Activated CD8-positive, alpha-beta memory T cell treated with anti-CD3 and anti-CD28 coated beads for 4 hours (primary cell): Measurements from ENCODE around the gene IL1RL1.
"Not testable (repeated sequence)": the region's sequence is repeated elsewhere in the genome, so short reads cannot be mapped to it uniquely, and the experiment has no call there.

Experiments
- DNase-seq, 2 donors: peaks; one replicate each; pipeline ENCODE4 v3.0.0-alpha.2; 2020; ENCODE audit warnings: low read depth in 2 of 2

Gene IL1RL1

DNA sequence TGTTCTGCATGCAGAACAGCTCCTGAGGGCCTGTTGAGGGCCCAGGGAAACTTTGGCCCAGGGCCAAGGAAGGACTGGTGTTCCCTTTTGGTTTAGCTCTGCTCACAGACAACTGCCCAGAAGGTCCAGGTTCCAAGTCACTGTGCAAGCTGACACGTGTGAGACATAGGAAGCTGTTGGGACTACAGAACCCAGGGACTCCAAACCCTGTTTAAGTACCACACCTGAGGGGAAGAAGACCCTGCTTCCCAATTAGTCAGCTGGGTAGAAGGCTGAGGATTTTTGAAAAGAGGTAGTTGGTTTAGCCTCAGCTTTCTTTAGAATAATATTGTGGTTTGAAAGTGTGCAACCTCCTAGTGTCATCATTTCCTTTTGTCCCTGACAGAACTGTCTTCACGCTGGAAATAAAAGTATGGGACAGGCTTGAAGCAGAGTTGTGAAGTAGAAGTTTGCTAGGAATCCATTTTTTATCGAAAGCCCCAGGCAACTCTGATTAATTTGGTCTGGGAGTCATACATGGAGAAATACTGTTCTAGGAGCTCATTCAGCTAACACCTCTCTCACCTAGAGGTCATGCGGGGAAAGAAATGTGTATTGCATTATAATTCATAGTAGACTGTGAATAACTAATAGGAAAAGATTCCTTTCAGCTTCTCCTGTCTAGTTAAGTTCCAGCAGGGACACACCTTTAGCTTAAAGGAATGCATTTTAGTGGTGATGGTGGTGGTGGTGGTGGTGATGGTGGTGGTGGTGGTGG, 19.9 kb upstream of the IL1RL1 start:
- no peak for DNase-seq

DNA sequence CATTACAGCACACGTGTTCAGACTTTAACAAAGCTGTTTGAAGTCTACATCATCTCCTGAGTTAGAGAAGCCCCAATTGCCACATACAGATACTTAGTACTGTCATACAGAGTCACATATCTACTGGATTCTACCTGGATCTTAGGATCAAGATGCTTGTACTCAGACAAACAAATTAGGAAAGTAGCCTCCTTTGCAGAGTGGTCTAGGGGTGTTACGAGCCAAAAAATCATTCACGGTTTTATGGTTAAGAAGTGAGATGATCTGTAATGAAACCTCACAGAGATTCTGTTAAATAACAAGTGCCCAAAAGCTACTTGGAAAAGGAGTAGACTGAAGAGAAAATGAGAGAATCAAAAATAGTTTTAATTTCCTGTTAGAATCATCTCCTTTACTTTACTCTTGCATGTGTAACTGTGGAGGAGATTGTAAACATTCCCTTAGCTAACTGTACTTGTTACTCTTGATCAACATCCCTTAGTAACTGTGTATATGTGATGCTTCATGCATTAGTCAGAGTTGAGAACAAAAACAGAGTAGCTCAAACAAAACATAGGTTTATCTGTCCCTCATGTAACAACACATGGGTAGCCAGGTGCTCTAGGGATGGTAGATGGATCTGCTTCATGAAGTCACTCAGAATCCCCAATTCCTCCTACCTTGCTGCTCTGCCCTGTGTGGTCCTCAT, 16.4 kb upstream of the IL1RL1 start:
- no peak for DNase-seq

DNA sequence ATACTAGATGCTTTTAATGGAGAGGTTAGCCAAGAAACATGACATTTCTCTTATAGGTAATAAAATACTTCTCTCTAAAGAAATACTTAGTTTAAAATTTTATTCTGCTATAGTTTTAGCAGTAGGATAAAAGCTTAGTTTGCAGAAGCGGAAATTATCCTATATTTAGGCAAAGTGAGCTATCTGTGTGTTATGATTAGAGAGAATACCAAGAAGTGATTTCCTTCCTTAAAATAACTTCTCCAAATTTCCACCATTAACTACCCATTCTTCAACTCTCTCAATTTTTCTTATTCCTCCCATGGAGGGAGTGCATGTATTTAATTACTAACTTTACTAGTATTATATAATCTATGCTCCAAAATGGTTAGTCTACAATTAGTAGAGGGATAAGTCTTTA, 15.8 kb upstream of the IL1RL1 start:
- DNase-seq, result no peak

DNA sequence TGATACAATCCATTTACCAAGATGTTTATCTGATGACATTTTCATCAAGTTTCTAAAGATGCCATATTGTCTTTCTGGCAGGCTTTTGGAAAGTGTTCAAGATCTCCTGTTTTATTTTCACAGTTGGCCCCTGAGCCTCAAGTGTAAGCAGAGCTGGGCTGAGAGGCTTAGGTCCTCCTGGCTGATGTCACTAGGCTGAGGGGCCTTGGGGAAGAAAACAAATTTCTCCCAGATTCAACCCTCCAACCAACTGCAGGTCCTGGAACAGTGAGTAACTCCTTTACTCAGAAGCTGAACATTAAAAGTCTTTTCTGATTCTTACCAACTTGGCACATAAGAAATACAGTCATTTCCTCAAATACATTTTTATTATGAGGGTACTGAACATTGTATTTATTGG, 14.9 kb upstream of the IL1RL1 start:
- DNase-seq, result no peak

DNA sequence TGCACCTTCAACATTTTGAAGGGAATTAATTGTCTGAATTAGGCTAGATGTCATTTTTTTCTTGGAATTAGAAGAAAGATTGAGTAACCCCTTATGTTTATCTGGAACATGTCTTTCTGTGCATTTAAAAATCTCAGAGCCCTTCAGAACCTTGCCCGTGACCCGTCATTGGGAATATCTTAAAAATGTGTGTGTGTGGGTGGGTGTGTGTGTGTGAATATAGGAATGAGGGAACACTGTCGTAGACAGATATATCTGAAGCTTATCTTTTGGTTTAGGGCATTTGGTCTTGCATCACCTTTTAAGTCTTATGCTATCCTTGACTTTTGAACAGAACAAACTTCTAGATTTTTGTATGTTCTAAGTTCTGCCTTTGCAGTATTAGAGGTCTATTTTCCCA, 13.5 kb upstream of the IL1RL1 start:
- no peak for DNase-seq

DNA sequence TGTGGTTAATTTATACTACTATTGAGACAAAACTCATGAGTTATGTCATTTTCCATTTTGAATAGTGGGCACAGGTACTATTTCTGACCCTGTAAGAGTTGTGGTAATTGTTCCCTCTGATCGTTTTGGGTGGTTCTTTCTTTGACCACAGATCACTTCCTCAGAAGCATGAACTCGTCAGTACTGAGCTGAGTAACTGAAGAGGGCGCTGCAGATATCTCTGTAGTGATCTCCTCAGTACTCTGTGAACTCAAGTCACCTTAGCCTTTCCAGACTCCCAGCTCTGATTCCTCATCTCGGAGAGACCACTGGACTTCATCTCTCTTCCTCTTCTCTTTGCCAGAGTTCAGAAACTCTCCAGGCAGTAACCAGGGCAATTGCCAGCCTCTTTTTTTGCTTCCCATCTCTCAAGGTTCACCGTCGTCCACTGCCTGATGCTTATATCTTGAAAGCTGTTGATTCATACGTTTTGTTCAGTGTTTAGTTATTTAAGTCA, 9.4 kb upstream of the IL1RL1 start:
- peak; percentile 12 to 24 for DNase-seq

DNA sequence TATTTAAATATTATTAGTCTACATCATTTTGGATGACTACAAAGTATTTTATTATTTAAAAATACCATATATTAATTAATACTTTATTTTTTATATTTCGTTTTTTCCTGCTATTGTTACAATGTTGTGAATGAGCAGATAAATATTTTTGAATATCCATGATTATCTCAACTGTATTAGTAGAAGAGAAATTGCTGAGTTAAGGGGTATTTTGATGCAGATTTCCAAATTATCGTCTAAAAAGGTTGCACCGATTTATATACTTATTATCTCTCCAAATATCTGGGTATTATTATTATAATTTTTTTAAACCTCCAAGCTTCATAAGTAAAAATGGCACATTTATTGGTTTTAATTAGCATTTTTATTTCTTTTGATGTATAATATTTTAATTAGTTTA, 8.9 kb upstream of the IL1RL1 start:
- no peak for DNase-seq

DNA sequence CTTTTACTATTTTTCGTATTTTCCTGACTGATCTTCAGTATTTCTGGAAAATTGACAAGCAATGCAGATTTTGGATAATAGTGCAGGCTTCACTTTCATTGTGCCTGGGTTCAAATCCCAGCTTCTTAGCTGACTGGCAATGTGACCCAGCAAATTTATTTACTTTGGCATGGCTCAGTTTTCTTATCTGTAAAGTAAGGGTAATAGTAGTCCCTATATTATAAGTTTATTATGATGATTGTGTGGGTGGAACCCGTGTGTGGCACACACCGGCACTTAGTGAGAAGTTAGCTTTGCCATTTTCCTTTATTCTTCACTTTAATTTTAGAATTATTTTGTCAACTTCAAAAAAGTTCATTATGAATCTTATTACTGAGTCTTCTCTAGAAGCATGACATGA, 7.8 kb upstream of the IL1RL1 start:
- DNase-seq, result no peak

DNA sequence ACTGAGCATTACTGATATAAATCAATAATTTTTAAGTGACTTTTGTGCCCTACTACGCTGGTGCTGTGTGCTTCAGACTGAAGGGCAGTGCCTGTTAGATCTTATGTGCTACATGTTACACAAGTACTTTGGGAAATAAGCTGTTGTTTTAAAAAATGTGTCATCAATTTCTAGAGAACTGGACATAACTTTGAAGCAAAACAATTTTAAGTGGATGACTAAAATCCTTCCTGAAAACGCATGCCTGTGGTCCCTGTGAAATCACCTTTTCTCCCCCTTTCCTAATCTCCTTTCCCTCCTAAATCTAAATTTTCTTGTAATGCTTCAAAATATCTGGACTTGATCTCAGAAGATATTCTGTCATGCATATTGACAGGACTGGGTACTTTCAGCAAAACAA, 7.1 kb upstream of the IL1RL1 start:
- no peak for DNase-seq

DNA sequence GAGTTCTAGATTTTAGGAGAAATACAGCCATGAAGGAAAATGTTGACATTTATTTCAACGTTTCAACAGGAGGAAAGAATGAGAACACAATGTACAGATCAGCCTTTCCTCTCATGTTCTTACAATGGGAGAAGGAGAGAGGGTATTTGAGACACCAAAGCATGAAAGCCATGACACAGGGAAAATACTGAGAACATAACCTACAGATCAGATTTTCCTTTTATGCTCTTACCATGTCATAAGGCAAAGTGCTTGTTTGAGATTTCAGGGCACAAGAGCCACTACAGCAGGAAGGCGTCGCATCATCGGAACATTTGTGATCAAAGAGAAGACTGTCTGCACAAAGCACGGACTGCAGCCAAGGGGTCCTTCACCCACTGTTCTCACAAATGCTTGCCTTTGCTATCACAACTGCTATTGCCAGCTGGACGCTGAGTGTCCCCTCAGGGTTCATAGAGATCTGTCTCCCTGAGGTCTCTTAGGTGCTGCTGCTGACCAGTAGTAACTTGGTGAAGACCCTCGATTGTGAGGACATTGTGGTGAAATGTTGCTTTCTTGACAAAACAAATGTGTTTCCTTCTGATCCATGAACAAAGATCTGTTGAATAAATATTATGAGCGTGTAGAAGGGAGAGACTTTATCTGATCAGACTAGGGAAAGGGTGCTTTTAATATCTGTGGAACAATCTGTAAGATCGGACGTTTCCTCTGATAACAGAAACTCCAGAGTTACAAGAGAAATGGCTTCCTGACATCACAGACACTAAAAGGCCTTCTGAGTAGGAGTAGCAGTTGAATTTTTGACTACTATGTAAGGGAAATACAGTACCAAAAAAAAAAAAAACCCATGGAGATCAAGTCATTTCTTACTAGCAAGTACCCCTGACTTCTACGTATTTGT, 6.4 kb upstream of the IL1RL1 start:
- no peak for DNase-seq

DNA sequence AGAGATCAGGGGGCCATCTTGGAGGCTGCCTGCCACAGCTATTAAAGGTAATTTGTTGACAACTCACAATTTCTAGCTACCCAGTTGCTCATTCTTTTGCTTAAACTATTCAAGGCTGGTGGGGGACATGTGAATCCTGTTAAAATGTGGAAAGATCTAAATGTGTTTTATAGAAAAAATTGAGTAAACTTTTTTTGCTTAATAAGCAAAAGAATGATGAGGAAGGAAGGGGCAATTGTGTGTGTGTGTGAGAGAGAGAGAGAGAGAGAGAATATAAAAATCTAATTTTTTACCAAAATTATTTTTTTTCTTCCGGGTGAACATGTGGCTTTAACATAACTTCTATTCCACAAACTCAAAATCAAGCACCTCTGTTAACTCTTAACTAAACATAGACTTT, 5.2 kb upstream of the IL1RL1 start:
- DNase-seq, result no peak

DNA sequence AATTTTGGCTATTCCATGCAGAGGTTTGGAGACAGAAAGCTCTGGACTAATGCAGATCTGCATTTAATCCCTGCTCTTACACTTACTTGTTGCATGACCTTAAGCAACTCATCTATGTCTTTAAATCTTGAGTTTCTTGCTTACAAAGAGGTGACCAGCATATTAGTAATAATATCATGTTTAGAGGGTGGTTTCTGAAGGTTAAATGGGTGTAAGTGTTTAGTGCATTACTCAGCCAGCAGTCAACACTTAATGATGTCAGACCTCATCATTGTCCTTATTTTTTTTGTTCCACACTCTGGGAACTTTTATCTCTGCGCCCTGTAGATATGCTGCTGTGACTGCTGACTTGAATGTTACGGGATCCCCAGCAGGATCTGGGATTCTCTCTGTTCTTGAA, 1.7 kb downstream of the IL1RL1 start:
- no peak for DNase-seq

DNA sequence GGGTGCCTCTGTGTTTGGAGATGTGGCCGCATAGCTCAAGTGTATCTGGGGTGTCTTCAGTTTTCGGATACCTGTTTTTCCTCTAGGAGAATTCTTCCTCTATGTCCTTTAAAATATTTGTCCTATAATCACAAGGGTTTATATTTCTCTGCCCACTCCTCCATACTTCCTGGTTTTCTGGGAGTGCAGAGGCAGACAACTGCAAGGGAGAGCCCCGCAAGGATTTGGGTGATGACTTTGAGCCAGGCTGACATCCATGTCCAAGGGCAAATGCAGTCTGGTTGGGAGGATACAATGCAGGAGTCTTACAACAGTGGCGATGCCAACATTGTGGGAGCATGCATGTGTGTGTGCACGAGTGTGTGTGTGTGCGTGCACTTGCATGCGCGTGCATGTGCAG, 2.1 kb downstream of the IL1RL1 start:
- no peak for DNase-seq

DNA sequence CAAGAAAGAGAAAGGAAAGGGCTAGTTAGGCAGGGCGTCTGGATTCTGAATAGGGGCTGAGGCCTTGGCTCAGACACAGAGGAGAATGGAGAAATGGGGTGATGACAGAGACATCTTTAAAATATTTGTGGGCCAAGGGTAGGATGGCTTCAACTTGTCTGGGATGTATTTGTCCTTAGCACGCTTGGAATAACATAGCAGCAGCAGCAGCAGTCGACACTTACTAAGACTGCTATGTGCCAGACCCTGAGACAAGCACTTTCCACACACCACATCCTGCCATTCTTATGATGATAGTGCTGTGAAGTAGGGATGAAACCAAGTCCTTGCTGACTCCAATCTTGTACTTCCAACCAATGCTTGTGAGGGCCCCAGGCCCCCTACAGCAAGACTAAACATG, 2.6 kb downstream of the IL1RL1 start:
- no peak for DNase-seq

DNA sequence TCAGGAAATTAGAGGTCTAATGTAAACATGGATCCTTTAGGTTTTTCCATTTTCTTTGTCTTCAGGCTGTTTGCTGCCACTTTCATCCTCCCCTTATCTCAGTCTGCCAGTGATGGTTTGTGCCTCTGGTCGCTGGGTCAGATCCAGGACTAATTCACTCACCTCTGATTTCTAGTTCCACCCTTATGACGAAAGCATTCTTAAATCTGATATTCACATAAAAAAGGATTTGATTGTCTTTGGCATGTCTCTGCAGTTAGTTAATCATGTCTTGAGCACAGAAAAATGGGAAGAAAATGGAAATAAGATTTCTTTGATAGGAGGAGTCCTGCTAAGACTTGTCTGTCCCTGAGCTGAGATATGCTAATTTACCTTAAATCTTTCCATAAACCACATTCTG, 4.6 kb downstream of the IL1RL1 start:
- DNase-seq, result no peak

DNA sequence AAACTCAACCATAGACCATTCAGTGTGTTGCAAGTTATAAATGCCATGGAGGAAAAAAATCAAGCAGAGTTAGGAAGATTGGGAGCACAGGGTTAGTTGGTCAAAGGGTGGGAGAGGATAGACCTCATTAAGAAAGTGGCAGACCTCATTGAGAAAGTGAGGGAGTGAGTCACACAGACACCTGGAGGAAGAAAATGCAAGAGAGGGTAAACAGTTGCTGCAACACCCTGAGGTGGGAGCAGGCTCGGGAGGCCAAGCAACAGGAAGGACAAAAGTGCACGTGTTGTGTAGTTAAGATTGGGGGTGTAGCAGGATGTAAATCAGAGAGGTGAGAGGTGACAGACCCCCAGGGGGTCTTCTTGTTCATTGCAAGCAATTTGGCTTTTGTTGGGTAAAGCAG, 6.4 kb downstream of the IL1RL1 start:
- DNase-seq, result no peak

DNA sequence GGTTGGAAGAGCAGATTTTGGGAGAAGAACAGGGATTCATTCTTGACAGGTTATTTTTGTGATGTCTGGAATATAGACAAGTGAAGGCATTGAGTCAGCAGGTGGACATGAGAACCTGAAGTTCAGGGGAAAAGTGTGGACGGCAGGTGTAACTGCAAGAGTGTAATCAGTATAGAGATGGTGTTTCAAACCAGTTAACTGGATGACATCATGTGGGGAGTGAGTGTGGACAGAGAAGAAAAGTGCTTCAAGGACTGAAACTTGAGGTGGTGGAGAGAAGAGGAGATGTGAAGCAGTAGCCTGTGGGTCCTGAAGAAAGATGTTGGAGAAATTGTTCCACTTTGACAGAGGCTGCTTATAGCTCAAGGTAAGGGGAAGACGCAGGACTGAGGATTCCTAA, 7.1 kb downstream of the IL1RL1 start:
- DNase-seq, result no peak

DNA sequence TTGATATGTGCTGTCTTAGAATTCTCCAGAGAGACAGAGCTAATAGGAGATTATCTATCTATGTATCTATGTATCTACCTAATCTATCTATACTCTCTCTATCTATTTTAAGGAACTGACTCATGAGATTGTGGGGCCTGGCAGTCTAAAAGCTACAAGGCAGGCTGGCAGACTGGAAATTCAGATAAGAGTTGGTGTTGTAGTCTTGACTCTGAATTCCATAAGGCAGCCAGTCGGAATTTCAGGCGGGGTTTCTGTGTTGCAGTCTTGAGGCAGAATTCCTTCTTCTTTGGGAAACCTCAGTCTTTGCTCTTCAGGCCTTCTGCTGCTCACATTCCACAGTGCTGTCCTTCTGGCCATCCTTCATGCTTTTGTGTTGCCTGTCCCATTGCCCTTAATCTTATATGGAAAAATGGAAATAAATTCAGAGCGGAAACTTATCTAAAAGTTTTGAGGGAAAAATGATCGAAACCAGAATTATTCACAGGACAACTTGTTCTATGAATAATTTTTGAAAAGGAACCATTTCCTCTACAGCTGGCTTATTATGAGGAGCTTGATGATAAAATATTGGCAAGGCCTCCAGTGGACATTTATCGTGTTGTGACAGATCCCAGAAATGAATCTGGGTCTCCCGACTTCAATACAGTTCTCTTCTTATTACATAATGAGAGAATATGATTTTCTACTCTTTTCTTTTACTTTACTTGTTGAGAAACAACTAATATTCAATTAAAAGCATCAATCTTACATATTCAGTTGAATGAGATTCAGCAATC, 10.8 kb downstream of the IL1RL1 start:
- DNase-seq, result no peak

DNA sequence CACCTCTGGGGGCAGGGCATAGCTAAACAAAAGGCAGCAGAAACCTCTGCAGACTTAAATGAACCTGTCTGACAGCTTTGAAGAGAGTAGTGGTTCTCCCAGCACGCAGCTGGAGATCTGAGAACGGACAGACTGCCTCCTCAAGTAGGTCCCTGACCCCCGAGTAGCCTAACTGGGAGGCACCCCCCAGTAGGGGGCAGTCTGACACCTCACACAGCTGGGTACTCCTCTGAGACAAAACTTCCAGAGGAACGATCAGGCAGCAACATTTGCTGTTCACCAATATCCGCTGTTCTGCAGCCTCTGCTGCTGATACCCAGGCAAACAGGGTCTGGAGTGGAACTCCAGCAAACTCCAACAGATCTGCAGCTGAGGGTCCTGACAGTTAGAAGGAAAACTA, 13.6 kb downstream of the IL1RL1 start:
- not testable (repeated sequence) for DNase-seq

DNA sequence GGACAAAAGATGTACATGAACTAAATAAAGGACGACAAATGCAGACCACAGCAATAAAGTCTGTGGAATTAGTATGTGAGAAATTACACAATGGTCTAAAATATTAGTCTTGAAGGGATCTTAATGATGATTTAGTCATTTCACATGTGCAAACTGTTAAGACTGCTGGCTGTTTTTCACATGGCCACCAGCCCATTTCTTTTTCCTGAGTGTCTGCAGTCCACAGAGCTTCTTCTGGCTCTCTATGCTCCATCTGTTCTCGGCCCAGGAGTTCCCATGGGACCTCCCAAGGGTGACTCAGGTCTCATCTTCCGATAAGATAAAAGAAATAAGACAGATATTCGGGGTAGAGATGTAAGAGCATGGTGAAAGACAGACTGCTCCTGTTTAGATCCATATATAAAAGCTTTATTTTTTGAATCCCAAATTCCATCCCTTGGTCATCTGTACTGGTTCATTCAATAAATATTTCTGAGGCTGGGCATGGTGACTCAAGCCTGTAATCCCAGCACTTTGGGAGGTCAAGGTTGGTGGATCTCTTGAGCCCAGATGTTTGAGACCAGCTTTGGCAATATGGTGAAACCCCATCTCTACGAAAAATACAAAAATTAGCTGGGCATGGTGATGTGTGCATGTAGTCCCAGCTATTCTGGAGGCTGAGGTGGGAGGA, 20.1 kb downstream of the IL1RL1 start:
- no peak for DNase-seq

DNA sequence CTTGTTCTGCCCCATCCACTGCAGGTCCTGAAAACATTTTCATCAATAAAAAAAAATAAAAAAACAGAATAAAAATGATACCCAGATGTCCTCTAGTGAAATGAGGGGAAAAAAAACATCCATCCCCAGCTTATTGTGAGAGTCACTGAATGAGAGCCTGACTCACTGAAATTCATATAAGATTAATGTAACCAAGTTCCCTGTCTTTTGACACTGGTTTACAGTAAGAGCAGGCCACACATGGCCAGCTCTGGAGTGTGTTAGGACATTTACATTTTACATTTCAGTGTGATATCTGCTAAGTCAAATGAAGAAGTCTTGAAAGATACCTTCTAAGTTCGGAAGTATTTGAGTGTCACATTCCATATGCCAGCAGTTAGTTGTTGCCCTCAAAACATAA, 23.1 kb downstream of the IL1RL1 start:
- DNase-seq, result no peak
